Measurements from ENCODE around the gene KRTAP5-6.

GRCh38 chr11:1739576-1739975 lies 42.6 kb downstream of the KRTAP5-6 start:
- TF ChIP-seq CTCF (IDR thresholded peaks at IDR 0.05) = no peak
- no peak for TF ChIP-seq POLR2A (IDR thresholded peaks at IDR 0.05)
- no peak for TF ChIP-seq POLR2AphosphoS5 (IDR thresholded peaks at IDR 0.05)
